Measurements from ENCODE around the gene MXRA7.
"Not testable (repeated sequence)": the region's sequence is repeated elsewhere in the genome, so short reads cannot be mapped to it uniquely, and the experiment has no call there.

MXRA7 gene

DNA sequence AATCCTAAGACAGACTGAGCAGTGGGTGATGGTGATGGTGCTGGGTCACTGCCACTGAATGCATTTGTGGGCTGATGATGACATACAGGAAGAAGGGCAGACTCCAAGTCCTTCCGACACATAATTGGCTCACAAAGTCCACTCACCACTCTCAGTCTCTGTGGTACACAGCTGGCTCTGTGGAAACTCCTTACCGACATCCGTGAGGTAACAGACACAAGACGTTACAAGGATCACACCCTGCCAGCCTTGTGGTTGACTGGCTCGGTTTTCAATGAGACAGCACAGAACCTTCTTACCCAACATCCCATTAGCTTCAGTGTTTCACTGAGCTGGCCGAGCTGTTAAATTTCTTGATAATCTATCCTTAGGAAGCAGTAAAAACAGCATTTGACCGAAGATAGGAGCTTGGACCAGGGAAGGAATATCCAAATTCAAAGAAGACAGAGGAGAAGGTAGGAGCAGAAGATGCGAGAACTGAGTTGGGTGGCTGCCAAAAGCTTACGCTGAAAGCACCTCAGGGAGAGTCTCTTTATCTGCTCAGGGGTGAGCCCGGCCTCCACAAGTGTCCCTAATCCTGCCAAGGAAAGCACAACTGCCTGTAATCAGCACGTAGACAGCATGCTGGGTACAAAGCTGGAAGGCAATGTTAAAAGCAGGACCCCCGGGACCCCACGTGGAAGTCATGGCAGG is 5.5 kb upstream of the MXRA7 start:
- peak; percentile 49 to 50 for DNase-seq (ENCODE audit: low read depth in 2 of 2)

- no peak for DNase-seq (ENCODE audit: low read depth in 2 of 2)
Measured at GRCh38 chr17:76715496-76715830, 4.7 kb upstream of the MXRA7 start.

DNA sequence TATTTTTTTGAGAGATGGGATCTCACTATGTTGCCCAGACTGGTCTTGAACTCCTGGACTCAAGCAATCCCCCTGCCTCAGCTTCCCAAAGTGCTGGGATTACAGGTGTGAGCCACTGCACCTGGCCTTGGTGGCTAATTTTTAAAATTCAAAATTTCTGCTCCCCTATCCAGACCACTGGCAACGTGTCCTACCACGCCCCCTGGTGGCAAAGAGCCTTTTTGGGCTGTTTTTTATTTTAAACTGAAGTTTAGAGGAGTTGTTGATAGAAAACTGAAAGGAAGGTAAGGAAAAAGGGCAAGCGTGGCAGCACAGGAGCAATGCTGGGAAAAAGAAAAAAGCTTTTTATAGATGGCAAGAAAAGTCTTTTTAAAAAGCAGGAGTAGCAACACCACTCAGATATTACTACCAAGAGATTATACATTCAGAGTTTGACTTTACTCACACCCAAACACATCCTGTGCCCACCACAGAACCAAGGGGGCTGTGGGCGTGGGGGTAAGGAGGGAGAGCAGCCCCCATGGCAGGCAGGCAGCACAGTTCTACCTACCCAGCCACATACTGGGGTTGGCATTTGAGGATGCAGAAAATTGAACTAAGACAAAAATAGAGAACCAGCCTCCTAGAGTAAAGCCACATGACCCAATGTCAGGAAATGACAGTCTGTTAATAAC is 4.2 kb upstream of the MXRA7 start:
- peak; percentile 67 to 69 for DNase-seq (ENCODE audit: low read depth in 2 of 2)

DNA sequence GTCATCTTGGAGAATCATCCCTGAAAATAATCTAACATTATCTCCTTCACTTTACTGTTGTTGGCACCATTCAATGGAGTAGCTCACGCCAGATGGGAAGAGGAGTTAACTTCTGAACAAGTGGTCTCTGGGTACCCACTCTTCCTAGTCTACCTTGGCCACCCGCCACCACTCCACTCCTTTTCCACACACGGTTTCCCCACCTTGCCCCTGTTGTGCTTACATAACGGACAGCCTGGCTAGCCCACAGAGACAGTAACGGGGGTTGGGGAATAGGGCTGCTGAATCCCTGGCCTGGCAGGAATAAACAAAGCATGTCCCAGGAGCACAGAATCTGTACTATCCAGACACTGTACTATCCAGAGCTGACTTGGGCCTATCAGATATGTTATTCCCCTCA is 3.6 kb upstream of the MXRA7 start:
- DNase-seq (ENCODE audit: low read depth in 2 of 2), result no peak

DNA sequence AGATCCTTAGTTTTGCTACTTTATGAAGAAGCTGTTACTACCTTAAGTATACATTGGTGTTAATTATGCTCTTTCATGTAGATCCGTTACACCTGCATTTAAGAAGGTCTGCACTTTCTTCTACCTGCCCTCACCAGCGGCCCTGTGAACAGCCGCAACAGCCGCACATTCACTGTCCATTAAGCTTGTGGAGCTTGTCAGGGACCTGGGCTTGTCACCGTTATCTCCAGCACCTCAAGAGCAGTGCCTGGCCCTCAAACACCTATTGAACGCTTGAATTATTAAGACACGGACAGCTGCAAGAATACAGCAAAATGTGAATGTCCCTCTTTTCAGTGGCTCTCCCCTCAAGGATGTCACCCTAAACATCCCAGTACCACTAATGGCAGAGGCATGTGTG is 3.0 kb upstream of the MXRA7 start:
- no peak for DNase-seq (ENCODE audit: low read depth in 2 of 2)

GRCh38 chr17:76712321-76712720 is 1.6 kb upstream of the MXRA7 start:
- DNase-seq (ENCODE audit: low read depth in 2 of 2), result not testable (repeated sequence)

- not testable (repeated sequence) for DNase-seq (ENCODE audit: low read depth in 2 of 2)
Measured at GRCh38 chr17:76709951-76710862, 558 bp downstream of the MXRA7 start.

GRCh38 chr17:76709077-76709950 is 1.5 kb downstream of the MXRA7 start:
- DNase-seq (ENCODE audit: low read depth in 2 of 2), result no peak

DNA sequence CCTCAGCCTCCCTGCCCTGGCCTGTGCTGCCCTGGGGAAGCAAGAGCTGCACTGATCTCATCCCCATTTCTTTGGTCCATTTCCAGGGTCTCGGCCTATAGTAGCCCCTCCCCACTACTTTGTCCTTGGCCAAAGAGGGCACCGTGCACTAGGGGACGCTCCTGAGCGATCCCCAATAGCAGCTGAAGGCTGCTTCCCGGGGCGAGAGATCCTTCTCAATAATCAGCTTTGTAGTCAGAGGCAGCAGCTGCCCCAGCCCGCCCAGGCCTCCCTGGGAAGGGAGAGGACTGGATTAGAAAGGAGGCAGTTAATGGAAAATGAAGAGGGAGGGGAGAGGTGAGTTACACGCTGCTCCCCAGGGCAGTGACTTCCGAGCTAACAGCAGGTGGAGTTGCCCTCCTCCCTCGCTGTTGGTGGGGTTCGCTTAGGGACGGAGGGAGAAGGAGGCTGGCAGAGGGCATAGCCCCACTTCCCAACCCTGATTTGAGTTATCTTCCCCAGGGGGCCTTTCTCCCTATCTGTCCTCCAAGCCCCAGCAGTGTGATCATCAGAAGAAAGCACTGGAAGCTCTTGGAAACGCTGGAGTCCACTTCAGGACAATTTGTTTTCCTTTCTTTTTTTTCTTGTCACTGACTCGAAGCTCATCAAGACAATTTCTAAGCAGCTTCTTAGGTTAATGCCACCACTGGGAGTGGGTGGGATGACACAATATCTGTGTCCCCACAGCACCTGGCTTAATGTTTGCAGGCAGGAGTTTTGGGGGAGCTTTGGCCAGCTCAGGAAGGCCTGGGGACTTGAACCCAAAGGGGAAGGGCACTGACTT is 2.6 kb downstream of the MXRA7 start:
- DNase-seq (ENCODE audit: low read depth in 2 of 2), result no peak

- DNase-seq (ENCODE audit: low read depth in 2 of 2), result no peak
Measured at GRCh38 chr17:76706817-76707216, 3.9 kb downstream of the MXRA7 start.

DNA sequence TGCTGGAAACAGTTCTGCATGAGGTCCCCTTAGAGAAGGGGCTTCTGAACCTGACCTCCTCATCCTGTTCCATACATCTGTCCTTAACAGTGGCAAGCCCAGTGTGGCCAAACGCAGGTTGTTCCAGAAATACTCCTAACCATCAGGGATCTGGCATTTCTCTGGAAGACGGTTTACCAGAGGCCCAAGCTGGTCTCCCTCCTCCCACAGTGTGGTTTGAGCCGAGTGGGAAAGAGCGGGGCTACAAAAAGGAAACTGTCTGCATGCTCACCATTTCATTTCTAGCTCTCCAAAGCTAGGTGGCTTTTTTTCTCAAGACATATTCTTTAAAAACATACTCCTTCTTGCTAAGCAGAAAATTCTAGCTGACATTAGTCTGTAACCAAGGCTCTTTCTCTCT is 6.0 kb downstream of the MXRA7 start:
- DNase-seq (ENCODE audit: low read depth in 2 of 2), result no peak

DNA sequence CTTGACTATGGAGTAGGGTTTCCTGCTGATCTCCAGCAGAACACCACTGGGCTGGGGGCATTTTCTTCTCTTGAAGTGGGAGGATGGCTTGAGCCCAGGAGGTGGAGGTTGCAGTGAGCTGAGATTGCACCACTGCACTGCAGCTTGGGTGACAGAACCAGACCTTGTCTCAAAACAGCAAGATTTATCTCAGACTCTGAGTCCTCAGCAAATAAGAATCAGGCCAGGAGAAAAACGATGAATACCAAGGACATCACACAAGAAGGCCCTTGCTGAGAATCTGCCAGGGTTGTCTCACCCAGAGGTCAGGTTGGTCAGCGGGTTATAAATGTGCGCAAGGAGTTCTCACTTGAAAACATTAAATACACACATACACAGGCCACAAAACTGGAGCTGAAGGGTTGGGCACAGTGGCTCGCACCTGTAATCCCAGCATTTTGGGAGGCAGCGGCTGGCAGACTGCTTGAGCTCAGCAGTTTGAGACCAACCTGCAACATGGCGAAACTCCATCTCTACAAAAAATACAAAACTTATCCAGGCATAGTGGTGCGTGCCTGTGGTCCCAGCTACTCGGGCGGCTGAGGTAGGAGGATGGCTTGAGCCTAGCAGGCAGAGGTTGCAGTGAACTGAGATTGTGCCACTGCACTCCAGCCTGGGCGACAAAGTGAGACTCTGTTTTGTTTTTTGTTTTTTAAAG is 7.7 kb downstream of the MXRA7 start:
- no peak for DNase-seq (ENCODE audit: low read depth in 2 of 2)

DNA sequence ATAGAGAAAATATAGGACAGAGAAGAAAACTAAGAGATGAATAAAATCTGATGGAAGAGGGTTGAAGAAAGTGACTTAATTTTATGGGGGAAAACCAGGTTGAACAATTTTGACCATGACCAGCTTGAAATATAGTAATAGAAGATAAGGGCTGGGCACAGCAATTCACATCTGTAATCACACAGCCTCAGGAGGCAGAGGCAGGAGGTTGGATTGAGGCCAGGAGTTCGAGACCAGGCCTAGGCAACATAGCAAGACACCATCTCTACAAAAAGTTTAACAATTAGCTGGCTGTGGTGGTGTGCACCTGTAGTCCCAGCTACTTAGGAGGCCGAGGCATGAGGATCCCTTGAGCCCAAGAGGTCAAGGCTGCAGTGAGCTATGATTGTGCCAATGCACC is 8.7 kb downstream of the MXRA7 start:
- DNase-seq (ENCODE audit: low read depth in 2 of 2), result no peak

DNA sequence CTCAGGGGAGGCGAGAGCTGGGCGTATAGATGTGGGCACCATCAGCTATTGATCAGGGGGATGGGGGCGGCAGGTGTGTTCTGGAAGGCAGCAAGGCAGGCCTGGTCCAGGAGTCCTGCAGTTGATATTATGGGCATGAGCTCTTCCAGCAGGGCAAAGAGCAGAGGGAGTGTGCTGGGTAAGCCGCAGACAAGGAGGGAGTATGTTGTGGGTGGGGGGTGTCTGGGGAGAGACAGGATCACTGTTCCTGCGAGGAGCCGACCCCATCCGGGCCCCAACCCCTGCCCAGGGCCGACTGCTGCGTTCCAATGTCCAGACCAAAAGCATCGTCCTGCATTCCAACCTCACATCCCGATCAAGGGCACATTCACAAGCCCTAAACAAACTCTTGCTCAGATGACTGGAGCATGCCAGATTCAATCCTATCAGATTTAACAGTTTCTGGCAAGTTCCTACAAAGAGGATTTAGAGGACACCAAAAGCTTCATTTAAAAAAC is 9.2 kb downstream of the MXRA7 start:
- no peak for DNase-seq (ENCODE audit: low read depth in 2 of 2)

GRCh38 chr17:76700617-76701470 is 9.9 kb downstream of the MXRA7 start:
- DNase-seq (ENCODE audit: low read depth in 2 of 2), result no peak

GRCh38 chr17:76700270-76700616 is 10.5 kb downstream of the MXRA7 start:
- DNase-seq (ENCODE audit: low read depth in 2 of 2), result no peak

GRCh38 chr17:76698466-76698977 is 12.2 kb downstream of the MXRA7 start:
- not testable (repeated sequence) for DNase-seq (ENCODE audit: low read depth in 2 of 2)

GRCh38 chr17:76697702-76698465 is 12.9 kb downstream of the MXRA7 start:
- DNase-seq (ENCODE audit: low read depth in 2 of 2), result no peak

Data from stimulated activated CD8-positive, alpha-beta memory T cell treated with anti-CD3 and anti-CD28 coated beads, Interleukin-2, amount 100 ng/mL, for 48 hours (primary cell).